ENCODE results near the gene OR4Q3. TPM values are rescaled to one million over a fixed set of nuclear protein-coding genes. Genes with fewer than 3 reads are reported as not detected.
"Not testable (repeated sequence)": the region's sequence is repeated elsewhere in the genome, so short reads cannot be mapped to it uniquely, and the experiment has no call there.

Gene OR4Q3
- total and polyA plus RNA-seq, 10 of the 15 experiments (the other 5 are each of a cell fraction or from before 2014, with no cell fraction given) = not detected

DNA sequence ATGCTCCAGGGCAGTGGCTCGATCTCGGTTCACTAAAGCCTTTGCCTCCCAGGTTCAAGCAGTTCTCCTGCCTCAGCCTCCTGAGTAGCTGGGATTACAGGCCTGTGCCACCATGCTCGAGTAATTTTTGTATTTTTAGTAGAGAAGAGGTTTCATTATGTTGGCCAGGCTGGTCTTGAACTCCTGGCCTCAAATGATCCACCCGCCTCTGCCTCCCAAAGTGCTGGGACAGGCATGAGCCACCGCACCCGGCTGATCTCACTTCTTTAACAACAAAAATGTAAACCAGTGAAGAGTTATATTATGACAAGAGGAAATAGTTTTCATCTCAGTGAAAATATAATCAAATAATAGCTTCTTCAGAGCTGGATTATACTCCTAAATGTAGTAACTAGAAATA lies 43.9 kb downstream of the OR4Q3 start:
- H3K4me3 ChIP-seq; H3K79me2 ChIP-seq (ENCODE audit: control insufficient read depth, insufficient read depth, low read length); in situ Hi-C loops (cut with MboI); H2AFZ ChIP-seq (ENCODE audit: control insufficient read depth, low read depth, low read length); BruUV-seq (replicated peaks); H3K9ac ChIP-seq (ENCODE audit: control insufficient read depth, insufficient read depth, low read length); H3K4me2 ChIP-seq (ENCODE audit: control insufficient read depth, insufficient read depth); H4K20me1 ChIP-seq (ENCODE audit: control insufficient read depth, insufficient read depth); SMC1A ChIA-PET (ENCODE audit: uncharacterized antibody, unreplicated experiment); H3K9me3 ChIP-seq (replicated peaks; ENCODE audit: control insufficient read depth, insufficient read depth, low read length); H3K27ac ChIP-seq (ENCODE audit: control insufficient read depth, insufficient read depth); H3K36me3 ChIP-seq (ENCODE audit: control insufficient read depth in 2 of 2, insufficient read depth in 2 of 2, low read length in 1 of 2); H3K27me3 ChIP-seq (replicated peaks in 1 of 2; ENCODE audit: control insufficient read depth in 2 of 2, insufficient read depth in 2 of 2, low read length in 1 of 2); ATAC-seq; intact Hi-C loops (cut with micrococcal nuclease; ENCODE audit: unreplicated experiment); DNase-seq (ENCODE audit: low read depth, low spot score); H3K4me1 ChIP-seq (ENCODE audit: control insufficient read depth, insufficient read depth, low read length); CTCF ChIA-PET; POLR2A ChIA-PET; RAD21 ChIA-PET (ENCODE audit: unreplicated experiment); FAIRE-seq: not testable (repeated sequence)
- 50% methylated on average over 6 of the region's 6 CpGs for WGBS (ENCODE audit: insufficient coverage, insufficient replicate concordance, low lambda C conversion rate, missing lambda C conversion rate)

DNA sequence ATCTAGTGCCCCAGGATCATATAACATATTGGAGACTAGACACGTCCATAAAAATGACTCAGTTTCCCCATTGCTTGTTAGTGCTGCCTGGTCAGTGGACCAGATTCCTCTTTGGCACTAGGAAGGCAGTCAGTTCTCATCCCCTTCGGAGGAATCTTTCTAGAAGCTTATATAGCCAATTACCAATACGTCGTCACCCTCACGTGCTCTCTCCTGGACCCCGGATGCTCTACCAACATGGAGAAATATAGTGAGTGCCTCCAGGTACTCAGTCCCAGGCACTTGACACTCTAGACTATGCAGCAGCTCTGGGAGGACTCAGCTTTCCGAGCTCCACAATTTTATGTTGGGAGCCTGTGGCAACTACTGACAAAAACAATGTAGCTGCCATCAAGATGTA lies 44.8 kb downstream of the OR4Q3 start:
- SMC1A ChIA-PET (ENCODE audit: uncharacterized antibody, unreplicated experiment); H2AFZ ChIP-seq (ENCODE audit: control insufficient read depth, low read depth, low read length); in situ Hi-C loops (cut with MboI); H4K20me1 ChIP-seq (ENCODE audit: control insufficient read depth, insufficient read depth); H3K27ac ChIP-seq (ENCODE audit: control insufficient read depth, insufficient read depth); FAIRE-seq; H3K9me3 ChIP-seq (replicated peaks; ENCODE audit: control insufficient read depth, insufficient read depth, low read length); H3K9ac ChIP-seq (ENCODE audit: control insufficient read depth, insufficient read depth, low read length); H3K79me2 ChIP-seq (ENCODE audit: control insufficient read depth, insufficient read depth, low read length); H3K4me3 ChIP-seq; H3K36me3 ChIP-seq (ENCODE audit: control insufficient read depth in 2 of 2, insufficient read depth in 2 of 2, low read length in 1 of 2); H3K4me1 ChIP-seq (ENCODE audit: control insufficient read depth, insufficient read depth, low read length); ATAC-seq; H3K27me3 ChIP-seq (replicated peaks in 1 of 2; ENCODE audit: control insufficient read depth in 2 of 2, insufficient read depth in 2 of 2, low read length in 1 of 2); DNase-seq (ENCODE audit: low read depth, low spot score); BruUV-seq (replicated peaks); intact Hi-C loops (cut with micrococcal nuclease; ENCODE audit: unreplicated experiment); H3K4me2 ChIP-seq (ENCODE audit: control insufficient read depth, insufficient read depth); RAD21 ChIA-PET (ENCODE audit: unreplicated experiment); POLR2A ChIA-PET; CTCF ChIA-PET: not testable (repeated sequence)
- 48% methylated on average over 7 of the region's 7 CpGs for WGBS (ENCODE audit: insufficient coverage, insufficient replicate concordance, low lambda C conversion rate, missing lambda C conversion rate)

DNA sequence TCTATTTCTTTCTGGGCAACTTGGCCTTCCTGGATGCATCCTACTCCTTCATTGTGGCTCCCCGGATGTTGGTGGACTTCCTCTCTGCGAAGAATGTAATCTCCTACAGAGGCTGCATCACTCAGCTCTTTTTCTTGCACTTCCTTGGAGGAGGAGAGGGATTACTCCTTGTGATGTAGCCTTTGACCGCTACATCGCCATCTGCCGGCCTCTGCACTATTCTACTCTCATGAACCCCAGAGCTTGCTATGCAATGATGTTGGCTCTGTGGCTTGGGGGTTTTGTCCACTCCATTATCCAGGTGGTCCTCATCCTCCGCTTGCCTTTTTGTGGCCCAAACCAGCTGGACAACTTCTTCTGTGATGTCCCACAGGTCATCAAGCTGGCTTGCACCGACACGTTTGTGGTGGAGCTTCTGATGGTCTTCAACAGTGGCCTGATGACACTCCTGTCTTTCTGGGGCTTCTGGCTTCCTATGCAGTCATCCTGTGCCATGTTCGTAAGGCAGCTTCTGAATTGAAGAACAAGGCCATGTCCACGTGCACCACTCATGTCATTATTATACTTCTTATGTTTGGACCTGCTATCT lies 53.2 kb downstream of the OR4Q3 start:
- WGBS (ENCODE audit: insufficient coverage, insufficient replicate concordance, low lambda C conversion rate, missing lambda C conversion rate) = 61% methylated on average over 10 of the region's 10 CpGs
- ATAC-seq; H3K4me3 ChIP-seq; H4K20me1 ChIP-seq (ENCODE audit: control insufficient read depth, insufficient read depth); H3K36me3 ChIP-seq (ENCODE audit: control insufficient read depth in 2 of 2, insufficient read depth in 2 of 2, low read length in 1 of 2); H3K9ac ChIP-seq (ENCODE audit: control insufficient read depth, insufficient read depth, low read length); FAIRE-seq; CTCF ChIA-PET; intact Hi-C loops (cut with micrococcal nuclease; ENCODE audit: unreplicated experiment); BruUV-seq (replicated peaks); DNase-seq (ENCODE audit: low read depth, low spot score); H3K27ac ChIP-seq (ENCODE audit: control insufficient read depth, insufficient read depth); POLR2A ChIA-PET; RAD21 ChIA-PET (ENCODE audit: unreplicated experiment); H3K27me3 ChIP-seq (replicated peaks in 1 of 2; ENCODE audit: control insufficient read depth in 2 of 2, insufficient read depth in 2 of 2, low read length in 1 of 2); in situ Hi-C loops (cut with MboI); H2AFZ ChIP-seq (ENCODE audit: control insufficient read depth, low read depth, low read length); H3K9me3 ChIP-seq (replicated peaks; ENCODE audit: control insufficient read depth, insufficient read depth, low read length); H3K4me2 ChIP-seq (ENCODE audit: control insufficient read depth, insufficient read depth); H3K79me2 ChIP-seq (ENCODE audit: control insufficient read depth, insufficient read depth, low read length); H3K4me1 ChIP-seq (ENCODE audit: control insufficient read depth, insufficient read depth, low read length); SMC1A ChIA-PET (ENCODE audit: uncharacterized antibody, unreplicated experiment): not testable (repeated sequence)

Small RNA genes within 50 kb of the gene (small RNA-seq; reads per million reads assigned to genes)
- not detected for gene AL512310.1

Other genes starting within 250 kb of the OR4Q3 start
- gene OR11H2, start 29.7 kb upstream of the OR4Q3 start, total RNA-seq (2014; rRNA removed) = not detected in 2 replicates
- not detected in 2 replicates for gene OR11H2, start 29.7 kb upstream of the OR4Q3 start, total RNA-seq (2014; rRNA removed; fragmentation: Illumina TruSeq; extraction: Trizol)
- not detected in 2 replicates for gene OR11H2, start 29.7 kb upstream of the OR4Q3 start, total RNA-seq (2021)
- not detected in 2 replicates for gene OR11H2, start 29.7 kb upstream of the OR4Q3 start, polyA plus RNA-seq (2011; rRNA removed)
- gene OR11H2, start 29.7 kb upstream of the OR4Q3 start, polyA plus RNA-seq (2014; fragmentation: Illumina TruSeq; extraction: Trizol) = not detected in 2 replicates
- gene OR11H2, start 29.7 kb upstream of the OR4Q3 start, polyA plus RNA-seq (2014; fragmentation: Nextera tagmentation; extraction: Ambion mirVana) = not detected
- not detected in 2 replicates for gene OR11H2, start 29.7 kb upstream of the OR4Q3 start, polyA plus RNA-seq (2014; rRNA removed)
- not detected for gene OR11H2, start 29.7 kb upstream of the OR4Q3 start, polyA plus RNA-seq (2016; fragmentation: Nextera tagmentation; extraction: Ambion mirVana)
- not detected in 2 replicates for gene OR4M1, start 29.9 kb downstream of the OR4Q3 start, total RNA-seq (2014; rRNA removed)
- not detected in 2 replicates for gene OR4M1, start 29.9 kb downstream of the OR4Q3 start, total RNA-seq (2014; rRNA removed; fragmentation: Illumina TruSeq; extraction: Trizol)
- not detected in 2 replicates for gene OR4M1, start 29.9 kb downstream of the OR4Q3 start, total RNA-seq (2021)
- not detected in 2 replicates for gene OR4M1, start 29.9 kb downstream of the OR4Q3 start, polyA plus RNA-seq (2011; rRNA removed)
- gene OR4M1, start 29.9 kb downstream of the OR4Q3 start, polyA plus RNA-seq (2014; fragmentation: Illumina TruSeq; extraction: Trizol) = not detected in 2 replicates
- not detected for gene OR4M1, start 29.9 kb downstream of the OR4Q3 start, polyA plus RNA-seq (2014; fragmentation: Nextera tagmentation; extraction: Ambion mirVana)
- gene OR4M1, start 29.9 kb downstream of the OR4Q3 start, polyA plus RNA-seq (2014; rRNA removed) = not detected in 2 replicates
- not detected for gene OR4M1, start 29.9 kb downstream of the OR4Q3 start, polyA plus RNA-seq (2016; fragmentation: Nextera tagmentation; extraction: Ambion mirVana)
- gene OR4N2, start 60.2 kb downstream of the OR4Q3 start, total RNA-seq (2014; rRNA removed) = not detected in 2 replicates
- not detected in 2 replicates for gene OR4N2, start 60.2 kb downstream of the OR4Q3 start, total RNA-seq (2014; rRNA removed; fragmentation: Illumina TruSeq; extraction: Trizol)
- not detected in 2 replicates for gene OR4N2, start 60.2 kb downstream of the OR4Q3 start, total RNA-seq (2021)
- not detected in 2 replicates for gene OR4N2, start 60.2 kb downstream of the OR4Q3 start, polyA plus RNA-seq (2011; rRNA removed)
- gene OR4N2, start 60.2 kb downstream of the OR4Q3 start, polyA plus RNA-seq (2014; fragmentation: Illumina TruSeq; extraction: Trizol) = not detected in 2 replicates
- gene OR4N2, start 60.2 kb downstream of the OR4Q3 start, polyA plus RNA-seq (2014; fragmentation: Nextera tagmentation; extraction: Ambion mirVana) = not detected
- gene OR4N2, start 60.2 kb downstream of the OR4Q3 start, polyA plus RNA-seq (2014; rRNA removed) = not detected in 2 replicates
- not detected for gene OR4N2, start 60.2 kb downstream of the OR4Q3 start, polyA plus RNA-seq (2016; fragmentation: Nextera tagmentation; extraction: Ambion mirVana)
- gene OR4K2, start 131.6 kb downstream of the OR4Q3 start, total RNA-seq (2014; rRNA removed) = not detected in 2 replicates
- gene OR4K2, start 131.6 kb downstream of the OR4Q3 start, total RNA-seq (2014; rRNA removed; fragmentation: Illumina TruSeq; extraction: Trizol) = not detected in 2 replicates
- not detected in 2 replicates for gene OR4K2, start 131.6 kb downstream of the OR4Q3 start, total RNA-seq (2021)
- gene OR4K2, start 131.6 kb downstream of the OR4Q3 start, polyA plus RNA-seq (2011; rRNA removed) = not detected in 2 replicates
- gene OR4K2, start 131.6 kb downstream of the OR4Q3 start, polyA plus RNA-seq (2014; fragmentation: Illumina TruSeq; extraction: Trizol) = not detected in 2 replicates
- gene OR4K2, start 131.6 kb downstream of the OR4Q3 start, polyA plus RNA-seq (2014; fragmentation: Nextera tagmentation; extraction: Ambion mirVana) = not detected
- not detected in 2 replicates for gene OR4K2, start 131.6 kb downstream of the OR4Q3 start, polyA plus RNA-seq (2014; rRNA removed)
- gene OR4K2, start 131.6 kb downstream of the OR4Q3 start, polyA plus RNA-seq (2016; fragmentation: Nextera tagmentation; extraction: Ambion mirVana) = not detected
- gene OR4K5, start 177.0 kb downstream of the OR4Q3 start, total RNA-seq (2014; rRNA removed) = not detected in 2 replicates
- not detected in 2 replicates for gene OR4K5, start 177.0 kb downstream of the OR4Q3 start, total RNA-seq (2014; rRNA removed; fragmentation: Illumina TruSeq; extraction: Trizol)
- gene OR4K5, start 177.0 kb downstream of the OR4Q3 start, total RNA-seq (2021) = not detected in 2 replicates
- not detected in 2 replicates for gene OR4K5, start 177.0 kb downstream of the OR4Q3 start, polyA plus RNA-seq (2011; rRNA removed)
- not detected in 2 replicates for gene OR4K5, start 177.0 kb downstream of the OR4Q3 start, polyA plus RNA-seq (2014; fragmentation: Illumina TruSeq; extraction: Trizol)
- not detected for gene OR4K5, start 177.0 kb downstream of the OR4Q3 start, polyA plus RNA-seq (2014; fragmentation: Nextera tagmentation; extraction: Ambion mirVana)
- gene OR4K5, start 177.0 kb downstream of the OR4Q3 start, polyA plus RNA-seq (2014; rRNA removed) = not detected in 2 replicates
- gene OR4K5, start 177.0 kb downstream of the OR4Q3 start, polyA plus RNA-seq (2016; fragmentation: Nextera tagmentation; extraction: Ambion mirVana) = not detected
- gene OR4K1, start 187.3 kb downstream of the OR4Q3 start, total RNA-seq (2014; rRNA removed) = not detected in 2 replicates
- not detected in 2 replicates for gene OR4K1, start 187.3 kb downstream of the OR4Q3 start, total RNA-seq (2014; rRNA removed; fragmentation: Illumina TruSeq; extraction: Trizol)
- not detected in 2 replicates for gene OR4K1, start 187.3 kb downstream of the OR4Q3 start, total RNA-seq (2021)
- gene OR4K1, start 187.3 kb downstream of the OR4Q3 start, polyA plus RNA-seq (2011; rRNA removed) = not detected in 2 replicates
- gene OR4K1, start 187.3 kb downstream of the OR4Q3 start, polyA plus RNA-seq (2014; fragmentation: Illumina TruSeq; extraction: Trizol) = not detected in 2 replicates
- not detected for gene OR4K1, start 187.3 kb downstream of the OR4Q3 start, polyA plus RNA-seq (2014; fragmentation: Nextera tagmentation; extraction: Ambion mirVana)
- gene OR4K1, start 187.3 kb downstream of the OR4Q3 start, polyA plus RNA-seq (2014; rRNA removed) = not detected in 2 replicates
- gene OR4K1, start 187.3 kb downstream of the OR4Q3 start, polyA plus RNA-seq (2016; fragmentation: Nextera tagmentation; extraction: Ambion mirVana) = not detected
- not detected in 2 replicates for gene OR4K15, start 232.0 kb downstream of the OR4Q3 start, total RNA-seq (2014; rRNA removed)
- gene OR4K15, start 232.0 kb downstream of the OR4Q3 start, total RNA-seq (2014; rRNA removed; fragmentation: Illumina TruSeq; extraction: Trizol) = not detected in 2 replicates
- not detected in 2 replicates for gene OR4K15, start 232.0 kb downstream of the OR4Q3 start, total RNA-seq (2021)
- gene OR4K15, start 232.0 kb downstream of the OR4Q3 start, polyA plus RNA-seq (2011; rRNA removed) = not detected in 2 replicates
- not detected in 2 replicates for gene OR4K15, start 232.0 kb downstream of the OR4Q3 start, polyA plus RNA-seq (2014; fragmentation: Illumina TruSeq; extraction: Trizol)
- not detected for gene OR4K15, start 232.0 kb downstream of the OR4Q3 start, polyA plus RNA-seq (2014; fragmentation: Nextera tagmentation; extraction: Ambion mirVana)
- gene OR4K15, start 232.0 kb downstream of the OR4Q3 start, polyA plus RNA-seq (2014; rRNA removed) = not detected in 2 replicates
- not detected for gene OR4K15, start 232.0 kb downstream of the OR4Q3 start, polyA plus RNA-seq (2016; fragmentation: Nextera tagmentation; extraction: Ambion mirVana)

Data from GM12878 (cell line).